HG03064 (cell line): ENCODE measurements around the gene CHDH.

ENCODE experiments used
- ATAC-seq: cut with Tn5 transposase; IDR thresholded peaks from one replicate; pipeline ENCODE4 v1.9.1; 2021; ENCODE audit warnings: low read depth; ENCODE audit not compliant: unreplicated experiment

CHDH gene

GRCh38 chr3:53824795-53825194 lies 21.4 kb downstream of the CHDH start:
- no peak for ATAC-seq

GRCh38 chr3:53823956-53824657 lies 22.1 kb downstream of the CHDH start:
- no peak for ATAC-seq

GRCh38 chr3:53823026-53823955 lies 22.9 kb downstream of the CHDH start:
- ATAC-seq: no peak

- ATAC-seq: no peak
Observed at GRCh38 chr3:53822331-53822741, 23.9 kb downstream of the CHDH start.

GRCh38 chr3:53821631-53822121 lies 24.5 kb downstream of the CHDH start:
- no peak for ATAC-seq

GRCh38 chr3:53820756-53821580 lies 25.3 kb downstream of the CHDH start:
- no peak for ATAC-seq

- no peak for ATAC-seq
Observed at GRCh38 chr3:53820084-53820483, 26.1 kb downstream of the CHDH start.

- ATAC-seq: no peak
Observed at GRCh38 chr3:53819163-53819868, 26.9 kb downstream of the CHDH start.

- no peak for ATAC-seq
Observed at GRCh38 chr3:53818221-53819162, 27.7 kb downstream of the CHDH start.

- ATAC-seq: no peak
Observed at GRCh38 chr3:53817809-53818208, 28.4 kb downstream of the CHDH start.

- no peak for ATAC-seq
Observed at GRCh38 chr3:53817211-53817610, 29.0 kb downstream of the CHDH start.

GRCh38 chr3:53816425-53816824 lies 29.8 kb downstream of the CHDH start:
- no peak for ATAC-seq

GRCh38 chr3:53815651-53816050 lies 30.6 kb downstream of the CHDH start:
- ATAC-seq: no peak

- ATAC-seq: no peak
Observed at GRCh38 chr3:53815067-53815466, 31.2 kb downstream of the CHDH start.

- ATAC-seq: no peak
Observed at GRCh38 chr3:53813876-53814275, 32.3 kb downstream of the CHDH start.

GRCh38 chr3:53813229-53813628 lies 33.0 kb downstream of the CHDH start:
- ATAC-seq: no peak

GRCh38 chr3:53812434-53812833 lies 33.8 kb downstream of the CHDH start:
- no peak for ATAC-seq

GRCh38 chr3:53811143-53811927 lies 34.9 kb downstream of the CHDH start:
- ATAC-seq: no peak
